ENCODE measurements around the gene CORO1A. TPM values are rescaled to one million over a fixed set of nuclear protein-coding genes. Genes with fewer than 3 reads are reported as not detected.

CORO1A gene
- total RNA-seq, 1 donor from 2014 or later = 4.0 TPM

GRCh38 chr16:30155188-30155587 is 28.2 kb upstream of the CORO1A start:
- H4K20me1 ChIP-seq (ENCODE audit: insufficient read depth, low read length) = no peaks in the 10 kb centered on the region
- Mint-ChIP-seq H3K4me1 (ENCODE audit: low read depth, unreplicated experiment) (no peaks in the 10 kb centered on the region), H3K27me3 (ENCODE audit: low read depth, unreplicated experiment) (no peaks in the 10 kb centered on the region), H3K36me3 (ENCODE audit: low read depth, unreplicated experiment) (no peaks in the 10 kb centered on the region), H3K4me3 (ENCODE audit: unreplicated experiment) (no peak overlapping the region), H3K9me3 (ENCODE audit: unreplicated experiment) (peaks cover 8% of the 10 kb centered on the region), H3K27ac (ENCODE audit: unreplicated experiment) (no peak overlapping the region)
- no peak overlapping the region for H2AFZ ChIP-seq (ENCODE audit: low read depth, low read length)
- no peaks in the 10 kb centered on the region for H3K9me3 ChIP-seq (ENCODE audit: insufficient read depth, low read depth, low read length)
- FAIRE-seq = no peak
- H3K4me2 ChIP-seq (ENCODE audit: low read length) = no peak overlapping the region
- H3K4me1 ChIP-seq (ENCODE audit: insufficient read depth, low read length) = no peaks in the 10 kb centered on the region
- no peak overlapping the region for H3K27ac ChIP-seq (ENCODE audit: low read depth, low read length)
- H3K36me3 ChIP-seq (ENCODE audit: insufficient read depth, low read length) = no peaks in the 10 kb centered on the region
- H3K27me3 ChIP-seq (ENCODE audit: insufficient read depth, low read length) = no peaks in the 10 kb centered on the region
- no peaks in the 10 kb centered on the region for H3K79me2 ChIP-seq (ENCODE audit: insufficient read depth, low read length)
- H3K9ac ChIP-seq (ENCODE audit: low read length) = no peak overlapping the region
- no peak for TF ChIP-seq EZH2 (IDR thresholded peaks at IDR 0.05; ENCODE audit: insufficient read depth, low read length)
- no peak for DNase-seq (ENCODE audit: low read depth)
- no peak overlapping the region for H3K4me3 ChIP-seq (ENCODE audit: insufficient read depth, low read depth, low read length)

GRCh38 chr16:30157214-30157613 is 26.2 kb upstream of the CORO1A start:
- FAIRE-seq (no peak), DNase-seq (ENCODE audit: low read depth) (no peak)
- Mint-ChIP-seq H3K4me3 (ENCODE audit: unreplicated experiment) (no peak overlapping the region), H3K27ac (ENCODE audit: unreplicated experiment) (no peak overlapping the region), H3K9me3 (ENCODE audit: unreplicated experiment) (peaks cover 3% of the 10 kb centered on the region), H3K4me1 (ENCODE audit: low read depth, unreplicated experiment) (no peaks in the 10 kb centered on the region), H3K27me3 (ENCODE audit: low read depth, unreplicated experiment) (no peaks in the 10 kb centered on the region), H3K36me3 (ENCODE audit: low read depth, unreplicated experiment) (no peaks in the 10 kb centered on the region)
- Histone ChIP-seq H3K9ac (ENCODE audit: low read length) (no peak overlapping the region), H3K27me3 (ENCODE audit: insufficient read depth, low read length) (no peaks in the 10 kb centered on the region), H2AFZ (ENCODE audit: low read depth, low read length) (no peak overlapping the region), H3K79me2 (ENCODE audit: insufficient read depth, low read length) (no peaks in the 10 kb centered on the region), H3K4me3 (ENCODE audit: insufficient read depth, low read depth, low read length) (no peak overlapping the region), H3K4me1 (ENCODE audit: insufficient read depth, low read length) (no peaks in the 10 kb centered on the region), H3K9me3 (ENCODE audit: insufficient read depth, low read depth, low read length) (no peaks in the 10 kb centered on the region), H4K20me1 (ENCODE audit: insufficient read depth, low read length) (no peaks in the 10 kb centered on the region), H3K27ac (ENCODE audit: low read depth, low read length) (no peak overlapping the region), H3K4me2 (ENCODE audit: low read length) (no peak overlapping the region), H3K36me3 (ENCODE audit: insufficient read depth, low read length) (no peaks in the 10 kb centered on the region)
- no peak for TF ChIP-seq EZH2 (IDR thresholded peaks at IDR 0.05; ENCODE audit: insufficient read depth, low read length)
- TF ChIP-seq CTCF (IDR thresholded peaks at IDR 0.05; ENCODE audit: insufficient read depth, low read depth, low read length) = no peak

- no peaks in the 10 kb centered on the region for H3K36me3 ChIP-seq (ENCODE audit: insufficient read depth, low read length)
- no peak overlapping the region for H3K9ac ChIP-seq (ENCODE audit: low read length)
- Mint-ChIP-seq H3K27ac (ENCODE audit: unreplicated experiment) (no peak overlapping the region), H3K4me3 (ENCODE audit: unreplicated experiment) (no peak overlapping the region), H3K9me3 (ENCODE audit: unreplicated experiment) (peaks cover 2% of the 10 kb centered on the region), H3K4me1 (ENCODE audit: low read depth, unreplicated experiment) (no peaks in the 10 kb centered on the region), H3K36me3 (ENCODE audit: low read depth, unreplicated experiment) (no peaks in the 10 kb centered on the region), H3K27me3 (ENCODE audit: low read depth, unreplicated experiment) (peaks cover 14% of the 10 kb centered on the region)
- DNase-seq (ENCODE audit: low read depth) (no peak), FAIRE-seq (no peak)
- no peaks in the 10 kb centered on the region for H3K4me1 ChIP-seq (ENCODE audit: insufficient read depth, low read length)
- H4K20me1 ChIP-seq (ENCODE audit: insufficient read depth, low read length) = no peaks in the 10 kb centered on the region
- H3K9me3 ChIP-seq (ENCODE audit: insufficient read depth, low read depth, low read length) = no peaks in the 10 kb centered on the region
- H3K4me2 ChIP-seq (ENCODE audit: low read length) = no peak overlapping the region
- no peak overlapping the region for H3K4me3 ChIP-seq (ENCODE audit: insufficient read depth, low read depth, low read length)
- no peaks in the 10 kb centered on the region for H3K27me3 ChIP-seq (ENCODE audit: insufficient read depth, low read length)
- no peaks in the 10 kb centered on the region for H3K79me2 ChIP-seq (ENCODE audit: insufficient read depth, low read length)
- no peak overlapping the region for H2AFZ ChIP-seq (ENCODE audit: low read depth, low read length)
- TF ChIP-seq EZH2 (IDR thresholded peaks at IDR 0.05; ENCODE audit: insufficient read depth, low read length) = no peak
- TF ChIP-seq CTCF (IDR thresholded peaks at IDR 0.05; ENCODE audit: insufficient read depth, low read depth, low read length) = no peak
- no peak overlapping the region for H3K27ac ChIP-seq (ENCODE audit: low read depth, low read length)
Observed at GRCh38 chr16:30163538-30163937, 19.9 kb upstream of the CORO1A start.
